Measurements from ENCODE around the gene MYB. TPM values are rescaled to one million over a fixed set of nuclear protein-coding genes. Genes with fewer than 3 reads are reported as not detected.
"Not testable (repeated sequence)": the region's sequence is repeated elsewhere in the genome, so short reads cannot be mapped to it uniquely, and the experiment has no call there.

The MYB gene
- total and polyA plus RNA-seq, 2 experiments from 2014 or later: 0.17 to 0.36 TPM

DNA sequence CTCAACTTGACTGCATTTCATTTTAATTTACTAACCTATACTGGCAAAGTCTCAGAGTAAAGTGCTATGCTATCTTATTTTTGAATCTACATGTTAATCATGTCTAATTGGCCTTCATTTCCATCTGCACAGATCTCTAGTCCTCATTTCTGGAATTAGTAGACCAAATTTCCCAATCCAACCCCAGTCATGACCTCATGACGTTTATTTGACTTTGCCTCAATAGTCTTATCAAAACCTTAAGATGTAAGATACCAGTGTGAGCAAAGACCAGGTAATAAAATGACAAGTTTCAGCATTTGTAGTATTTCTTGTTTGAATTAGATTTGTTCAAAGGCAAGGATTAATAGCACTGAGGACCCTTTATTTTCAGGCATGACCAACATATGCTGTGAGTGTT lies 43.3 kb upstream of the MYB start:
- H3K27me3 ChIP-seq: no peaks in the 10 kb centered on the region
- no peak overlapping the region for H3K4me3 ChIP-seq
- H4K20me1 ChIP-seq (ENCODE audit: insufficient read depth, poor library complexity, severe bottlenecking): no peaks in the 10 kb centered on the region
- WGBS (ENCODE audit: low lambda C conversion rate, missing lambda C conversion rate): 52% methylated on average over 1 of the region's 1 CpG
- no peak overlapping the region for H3K4me2 ChIP-seq
- no peaks in the 10 kb centered on the region for H3K36me3 ChIP-seq (replicated peaks; ENCODE audit: insufficient read depth, low read depth)
- no peaks in the 10 kb centered on the region for H3K9me2 ChIP-seq (replicated peaks; ENCODE audit: insufficient read depth)
- TF ChIP-seq, protein P1, sequence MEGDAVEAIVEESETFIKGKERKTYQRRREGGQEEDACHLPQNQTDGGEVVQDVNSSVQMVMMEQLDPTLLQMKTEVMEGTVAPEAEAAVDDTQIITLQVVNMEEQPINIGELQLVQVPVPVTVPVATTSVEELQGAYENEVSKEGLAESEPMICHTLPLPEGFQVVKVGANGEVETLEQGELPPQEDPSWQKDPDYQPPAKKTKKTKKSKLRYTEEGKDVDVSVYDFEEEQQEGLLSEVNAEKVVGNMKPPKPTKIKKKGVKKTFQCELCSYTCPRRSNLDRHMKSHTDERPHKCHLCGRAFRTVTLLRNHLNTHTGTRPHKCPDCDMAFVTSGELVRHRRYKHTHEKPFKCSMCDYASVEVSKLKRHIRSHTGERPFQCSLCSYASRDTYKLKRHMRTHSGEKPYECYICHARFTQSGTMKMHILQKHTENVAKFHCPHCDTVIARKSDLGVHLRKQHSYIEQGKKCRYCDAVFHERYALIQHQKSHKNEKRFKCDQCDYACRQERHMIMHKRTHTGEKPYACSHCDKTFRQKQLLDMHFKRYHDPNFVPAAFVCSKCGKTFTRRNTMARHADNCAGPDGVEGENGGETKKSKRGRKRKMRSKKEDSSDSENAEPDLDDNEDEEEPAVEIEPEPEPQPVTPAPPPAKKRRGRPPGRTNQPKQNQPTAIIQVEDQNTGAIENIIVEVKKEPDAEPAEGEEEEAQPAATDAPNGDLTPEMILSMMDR (IDR thresholded peaks at IDR 0.05; ENCODE audit: poor library complexity): no peak
- TF ChIP-seq EZH2phosphoT487 (IDR thresholded peaks at IDR 0.05; ENCODE audit: low read depth, severe bottlenecking, unreplicated experiment): no peak
- TF ChIP-seq EZH2 (IDR thresholded peaks at IDR 0.05; ENCODE audit: borderline replicate concordance): no peak
- no peak overlapping the region for H2AFZ ChIP-seq
- no peaks in the 10 kb centered on the region for H3K4me1 ChIP-seq (ENCODE audit: insufficient read depth)
- no peaks in the 10 kb centered on the region for H3K79me2 ChIP-seq
- DNase-seq (ENCODE audit: low spot score): no peak
- no peaks in the 10 kb centered on the region for H3K9me3 ChIP-seq (ENCODE audit: low read depth)
- H3K27ac ChIP-seq: peak overlapping the region; percentile 8

DNA sequence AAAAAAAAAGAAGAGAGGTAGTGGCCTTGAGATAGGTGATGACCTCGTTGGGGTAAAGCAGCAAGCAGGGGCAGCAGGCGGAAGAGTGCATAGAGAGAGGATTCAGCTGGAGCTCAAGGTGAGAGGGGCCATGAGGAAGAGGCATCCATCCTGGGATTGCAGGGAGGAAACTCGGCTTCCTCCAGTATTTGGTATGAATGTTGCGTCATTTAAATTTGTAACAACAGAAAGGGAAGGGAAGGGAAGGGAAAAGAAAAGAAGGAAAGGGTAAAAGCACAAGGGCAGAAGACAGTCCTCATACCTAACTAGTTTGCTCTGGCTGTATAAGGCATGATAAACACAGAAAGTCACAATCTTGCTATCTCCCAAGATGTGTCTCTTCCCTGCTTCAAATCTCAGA lies 39.9 kb upstream of the MYB start:
- no peak overlapping the region for H3K4me2 ChIP-seq
- no peaks in the 10 kb centered on the region for H4K20me1 ChIP-seq (ENCODE audit: insufficient read depth, poor library complexity, severe bottlenecking)
- H3K4me3 ChIP-seq: no peak overlapping the region
- TF ChIP-seq EZH2phosphoT487 (IDR thresholded peaks at IDR 0.05; ENCODE audit: low read depth, severe bottlenecking, unreplicated experiment) (no peak), EZH2 (IDR thresholded peaks at IDR 0.05; ENCODE audit: borderline replicate concordance) (no peak)
- TF ChIP-seq, protein P1 (IDR thresholded peaks at IDR 0.05; ENCODE audit: poor library complexity): no peak
- no peaks in the 10 kb centered on the region for H3K36me3 ChIP-seq (replicated peaks; ENCODE audit: insufficient read depth, low read depth)
- H3K9me3 ChIP-seq (ENCODE audit: low read depth): no peaks in the 10 kb centered on the region
- H3K27ac ChIP-seq: no peak overlapping the region
- no peak overlapping the region for H2AFZ ChIP-seq
- 89% methylated on average over 4 of the region's 4 CpGs for WGBS (ENCODE audit: low lambda C conversion rate, missing lambda C conversion rate)
- no peaks in the 10 kb centered on the region for H3K27me3 ChIP-seq
- DNase-seq (ENCODE audit: low spot score): no peak
- H3K79me2 ChIP-seq: no peaks in the 10 kb centered on the region
- H3K9me2 ChIP-seq (replicated peaks; ENCODE audit: insufficient read depth): no peaks in the 10 kb centered on the region
- H3K4me1 ChIP-seq (ENCODE audit: insufficient read depth): no peaks in the 10 kb centered on the region

DNA sequence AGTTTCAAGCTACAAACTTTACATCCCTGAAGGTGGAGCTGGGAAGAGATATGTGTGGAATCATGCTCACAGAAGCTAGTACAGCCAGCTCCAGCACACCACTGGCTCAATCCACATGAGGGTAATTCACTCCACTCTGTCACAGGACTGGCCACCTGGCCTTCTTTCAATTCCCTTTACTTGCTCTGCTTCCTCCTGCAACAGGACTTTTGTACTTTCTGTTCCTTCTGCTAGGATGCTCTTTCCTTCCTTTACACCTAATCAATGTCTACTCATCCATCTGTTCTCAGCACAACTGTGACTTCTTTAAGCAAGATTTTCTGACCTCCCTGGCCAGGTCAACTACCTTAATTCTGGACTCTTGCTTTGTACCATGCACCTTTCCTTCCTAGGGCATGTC lies 39.4 kb upstream of the MYB start:
- no peak overlapping the region for H3K4me3 ChIP-seq

DNA sequence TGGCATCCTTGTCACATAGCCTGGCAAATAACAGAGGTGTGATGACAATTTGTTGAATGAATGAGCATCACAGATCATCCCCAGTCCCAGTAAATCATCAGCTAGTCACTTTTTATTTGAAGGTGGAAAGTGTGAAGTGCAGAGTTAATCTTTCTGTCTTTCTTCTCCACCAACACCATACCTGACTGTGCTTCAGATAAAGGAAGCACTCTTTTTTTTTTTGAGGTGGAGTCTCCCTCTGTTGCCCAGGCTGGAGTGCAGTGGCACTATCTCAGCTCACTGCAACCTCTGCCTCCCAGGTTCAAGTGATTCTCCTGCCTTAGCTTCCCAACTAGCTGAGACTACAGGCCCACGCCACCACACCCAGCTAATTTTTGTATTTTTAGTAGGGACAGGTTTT lies 38.9 kb upstream of the MYB start:
- H3K27me3 ChIP-seq; H3K4me3 ChIP-seq; H4K20me1 ChIP-seq (ENCODE audit: insufficient read depth, poor library complexity, severe bottlenecking); DNase-seq (ENCODE audit: low spot score); H3K27ac ChIP-seq; H3K79me2 ChIP-seq; H3K9me2 ChIP-seq (replicated peaks; ENCODE audit: insufficient read depth); H3K4me2 ChIP-seq; H3K9me3 ChIP-seq (ENCODE audit: low read depth); H3K36me3 ChIP-seq (replicated peaks; ENCODE audit: insufficient read depth, low read depth); H2AFZ ChIP-seq; H3K4me1 ChIP-seq (ENCODE audit: insufficient read depth): not testable (repeated sequence)
- 95% methylated on average over 1 of the region's 1 CpG for WGBS (ENCODE audit: low lambda C conversion rate, missing lambda C conversion rate)

More for the DNA sequence above, 39.4 kb upstream of the MYB start:
- Histone ChIP-seq H3K79me2 (no peaks in the 10 kb centered on the region), H4K20me1 (ENCODE audit: insufficient read depth, poor library complexity, severe bottlenecking) (no peaks in the 10 kb centered on the region), H3K4me1 (ENCODE audit: insufficient read depth) (no peaks in the 10 kb centered on the region), H2AFZ (no peak overlapping the region), H3K9me2 (replicated peaks; ENCODE audit: insufficient read depth) (no peaks in the 10 kb centered on the region), H3K4me2 (no peak overlapping the region), H3K27me3 (no peaks in the 10 kb centered on the region), H3K36me3 (replicated peaks; ENCODE audit: insufficient read depth, low read depth) (no peaks in the 10 kb centered on the region), H3K9me3 (ENCODE audit: low read depth) (no peaks in the 10 kb centered on the region), H3K27ac (no peak overlapping the region)
- TF ChIP-seq, protein P1 (IDR thresholded peaks at IDR 0.05; ENCODE audit: poor library complexity): no peak
- TF ChIP-seq EZH2phosphoT487 (IDR thresholded peaks at IDR 0.05; ENCODE audit: low read depth, severe bottlenecking, unreplicated experiment) (no peak), EZH2 (IDR thresholded peaks at IDR 0.05; ENCODE audit: borderline replicate concordance) (no peak)
- no peak for DNase-seq (ENCODE audit: low spot score)

Measured in hepatocyte (in vitro differentiated cells).